GM21515 (cell line): ENCODE measurements around the gene KIF6.

Experiments
- ATAC-seq: cut with Tn5 transposase; IDR thresholded peaks from one replicate; pipeline ENCODE4 v1.9.1; 2021; ENCODE audit not compliant: unreplicated experiment

The KIF6 gene

GRCh38 chr6:39599341-39599740 lies 125.9 kb downstream of the KIF6 start:
- ATAC-seq: no peak

- no peak for ATAC-seq
These were observed 130.9 kb downstream of the KIF6 start for GRCh38 chr6:39594285-39594684.

- no peak for ATAC-seq
These were observed 131.6 kb downstream of the KIF6 start for GRCh38 chr6:39593646-39594045.

- no peak for ATAC-seq
These were observed 134.3 kb downstream of the KIF6 start for GRCh38 chr6:39590871-39591393.

- no peak for ATAC-seq
These were observed 138.1 kb downstream of the KIF6 start for GRCh38 chr6:39587080-39587479.

GRCh38 chr6:39585641-39586040 lies 139.6 kb downstream of the KIF6 start:
- ATAC-seq: no peak

- no peak for ATAC-seq
These were observed 147.6 kb downstream of the KIF6 start for GRCh38 chr6:39577446-39578165.

- no peak for ATAC-seq
These were observed 148.5 kb downstream of the KIF6 start for GRCh38 chr6:39576556-39577303.

- ATAC-seq: no peak
These were observed 150.2 kb downstream of the KIF6 start for GRCh38 chr6:39574991-39575390.

- ATAC-seq: no peak
These were observed 151.7 kb downstream of the KIF6 start for GRCh38 chr6:39573541-39573940.

- ATAC-seq: no peak
These were observed 152.4 kb downstream of the KIF6 start for GRCh38 chr6:39572661-39573340.

GRCh38 chr6:39568896-39569295 lies 156.3 kb downstream of the KIF6 start:
- no peak for ATAC-seq

- no peak for ATAC-seq
These were observed 158.1 kb downstream of the KIF6 start for GRCh38 chr6:39567091-39567490.

- no peak for ATAC-seq
These were observed 158.8 kb downstream of the KIF6 start for GRCh38 chr6:39566456-39566855.

GRCh38 chr6:39565956-39566355 lies 159.3 kb downstream of the KIF6 start:
- ATAC-seq: no peak

- ATAC-seq: no peak
These were observed 161.5 kb downstream of the KIF6 start for GRCh38 chr6:39563566-39564311.

GRCh38 chr6:39561536-39562266 lies 163.5 kb downstream of the KIF6 start:
- no peak for ATAC-seq

- no peak for ATAC-seq
These were observed 164.3 kb downstream of the KIF6 start for GRCh38 chr6:39560915-39561314.

GRCh38 chr6:39558591-39559190 lies 166.5 kb downstream of the KIF6 start:
- no peak for ATAC-seq

GRCh38 chr6:39558079-39558478 lies 167.1 kb downstream of the KIF6 start:
- no peak for ATAC-seq
